ENCODE data around the gene TJP3. TPM values are rescaled to one million over a fixed set of nuclear protein-coding genes. Genes with fewer than 3 reads are reported as not detected.

Gene TJP3
- total and polyA plus RNA-seq, 10 of the 15 experiments (the other 5 are each of a cell fraction or from before 2014, with no cell fraction given): 0.04 to 1.2 (median 0.29) TPM; not detected in 6

- no peak for TF ChIP-seq HDAC6 (IDR thresholded peaks at IDR 0.05; ENCODE audit: unreplicated experiment)
- TF ChIP-seq ZNF592 (IDR thresholded peaks at IDR 0.05): no peak
- TF ChIP-seq ZNF687 (IDR thresholded peaks at IDR 0.05): no peak
Observed at GRCh38 chr19:3710265-3710812, 2.2 kb downstream of the TJP3 start (continued).

All from GM12878 (cell line).